HUDEP-2 (cell line): Measurements from ENCODE around the gene NDUFB7.
"Not testable (repeated sequence)": the region's sequence is repeated elsewhere in the genome, so short reads cannot be mapped to it uniquely, and the experiment has no call there.

ENCODE experiments used
- DNase-seq, 76 experiments: peaks; one replicate each; lab custom pipeline; 2025; ENCODE audit not compliant: unreplicated experiment in 76 of 76; lab: John Stamatoyannopoulos, UW

NDUFB7 gene

GRCh38 chr19:14554382-14554812 lies 17.5 kb downstream of the NDUFB7 start:
- no peak for DNase-seq

GRCh38 chr19:14553939-14554243 lies 18.0 kb downstream of the NDUFB7 start:
- no peak for DNase-seq

GRCh38 chr19:14553042-14553938 lies 18.6 kb downstream of the NDUFB7 start:
- DNase-seq = no peak

GRCh38 chr19:14552006-14552360 lies 19.9 kb downstream of the NDUFB7 start:
- not testable (repeated sequence) for DNase-seq

GRCh38 chr19:14551134-14552005 lies 20.5 kb downstream of the NDUFB7 start:
- peak in 71 of 76 experiments; percentile 37 to 92 (median 79) for DNase-seq

- peak in 1 of 76 experiments; percentile 46 for DNase-seq
These were observed 21.6 kb downstream of the NDUFB7 start for GRCh38 chr19:14550201-14550754.

- no peak for DNase-seq
These were observed 26.2 kb downstream of the NDUFB7 start for GRCh38 chr19:14545716-14546082.

- no peak for DNase-seq
These were observed 26.7 kb downstream of the NDUFB7 start for GRCh38 chr19:14544977-14545715.

GRCh38 chr19:14544047-14544446 lies 27.8 kb downstream of the NDUFB7 start:
- DNase-seq = no peak

GRCh38 chr19:14542711-14543328 lies 29.0 kb downstream of the NDUFB7 start:
- peak in 16 of 76 experiments; percentile 8 to 44 (median 24) for DNase-seq

GRCh38 chr19:14541979-14542378 lies 29.9 kb downstream of the NDUFB7 start:
- DNase-seq = not testable (repeated sequence)

- DNase-seq = no peak
These were observed 30.9 kb downstream of the NDUFB7 start for GRCh38 chr19:14540741-14541525.

GRCh38 chr19:14536926-14537692 lies 34.8 kb downstream of the NDUFB7 start:
- DNase-seq = peak in 74 of 76 experiments; percentile 48 to 95 (median 87)

- DNase-seq = peak in 2 of 76 experiments; percentile 20 to 39
These were observed 38.4 kb downstream of the NDUFB7 start for GRCh38 chr19:14533450-14533849.

- no peak for DNase-seq
These were observed 41.4 kb downstream of the NDUFB7 start for GRCh38 chr19:14530506-14530905.

GRCh38 chr19:14530005-14530348 lies 41.9 kb downstream of the NDUFB7 start:
- DNase-seq = peak in 28 of 76 experiments; percentile 17 to 95 (median 45)

GRCh38 chr19:14529254-14530004 lies 42.4 kb downstream of the NDUFB7 start, which contains the start of gene TECR:
Gene TECR, plus strand, starts transcription at chr19:14529594. Its CDS starts 103 bp downstream, at chr19:14529697.
- DNase-seq = peak; percentile 95 to 100 (median 100)
